Anterior cingulate cortex (tissue), 58 donors: Measurements from ENCODE around the gene ATP8B1.

Experiments used
- DNase-seq, 58 donors: peaks; one replicate each; lab custom pipeline; 2025; lab: John Stamatoyannopoulos, UW

ATP8B1 gene

GRCh38 chr18:57771193-57771592, 31.9 kb downstream of the ATP8B1 start:
- no peak for DNase-seq

GRCh38 chr18:57768537-57769326, 34.4 kb downstream of the ATP8B1 start:
- DNase-seq = peak in 1 of 58 donors; percentile 8

- DNase-seq = no peak
These were observed 35.7 kb downstream of the ATP8B1 start for GRCh38 chr18:57767259-57768050.

- DNase-seq = no peak
These were observed 38.1 kb downstream of the ATP8B1 start for GRCh38 chr18:57764995-57765394.

GRCh38 chr18:57764087-57764486, 39.0 kb downstream of the ATP8B1 start:
- DNase-seq = no peak

GRCh38 chr18:57762686-57763085, 40.4 kb downstream of the ATP8B1 start:
- no peak for DNase-seq

- no peak for DNase-seq
These were observed 43.5 kb downstream of the ATP8B1 start for GRCh38 chr18:57759650-57760049.

- no peak for DNase-seq
These were observed 47.5 kb downstream of the ATP8B1 start for GRCh38 chr18:57755473-57756067.

- no peak for DNase-seq
These were observed 48.4 kb downstream of the ATP8B1 start for GRCh38 chr18:57754577-57755338.

GRCh38 chr18:57753063-57753462, 50.1 kb downstream of the ATP8B1 start:
- DNase-seq = no peak

GRCh38 chr18:57749604-57749970, 53.5 kb downstream of the ATP8B1 start:
- no peak for DNase-seq

GRCh38 chr18:57748770-57749603, 54.1 kb downstream of the ATP8B1 start:
- no peak for DNase-seq

GRCh38 chr18:57747809-57748680, 55.1 kb downstream of the ATP8B1 start:
- DNase-seq = no peak

- DNase-seq = no peak
These were observed 58.9 kb downstream of the ATP8B1 start for GRCh38 chr18:57744211-57744694.

GRCh38 chr18:57743008-57743407, 60.1 kb downstream of the ATP8B1 start:
- DNase-seq = no peak

GRCh38 chr18:57741273-57741672, 61.8 kb downstream of the ATP8B1 start:
- DNase-seq = no peak

GRCh38 chr18:57738078-57738477, 65.0 kb downstream of the ATP8B1 start:
- no peak for DNase-seq

- DNase-seq = peak in 44 of 58 donors; percentile 2 to 80 (median 20)
These were observed 65.6 kb downstream of the ATP8B1 start for GRCh38 chr18:57737400-57738060.
